Smooth muscle cell (in vitro differentiated cells): ENCODE results near the gene DDX54. TPM values are rescaled to one million over a fixed set of nuclear protein-coding genes. Genes with fewer than 3 reads are reported as not detected.

Source experiments
- DNase-seq: peaks from one replicate; lab custom pipeline; 2025; ENCODE audit not compliant: unreplicated experiment; lab: John Stamatoyannopoulos, UW
- H2AFZ ChIP-seq: fragments of 200-600 bp; sonication (generic); 2 replicates; pipeline ENCODE4 v1.6.0; 2016; ENCODE audit warnings: antibody characterized with exemption, low read depth, mild to moderate bottlenecking
- H3F3A ChIP-seq: fragments of 200-600 bp; sonication (generic); 2 replicates; pipeline ENCODE4 v1.6.0; 2017; ENCODE audit warnings: antibody characterized with exemption, low read depth
- H3K27ac ChIP-seq: fragments of 200-600 bp; sonication (generic); 2 replicates; pipeline ENCODE4 v1.5.1; 2016; ENCODE audit warnings: low read depth, mild to moderate bottlenecking
- H3K27me3 ChIP-seq: fragments of 200-600 bp; sonication (generic); 2 replicates; pipeline ENCODE4 v1.6.1; 2016; ENCODE audit warnings: low read depth, mild to moderate bottlenecking
- H3K36me3 ChIP-seq: fragments of 200-600 bp; sonication (generic); 2 replicates; pipeline ENCODE4 v1.5.1; 2016; ENCODE audit warnings: low read depth
- H3K4me1 ChIP-seq: fragments of 200-600 bp; sonication (generic); 2 replicates; pipeline ENCODE4 v1.5.1; 2016; ENCODE audit warnings: low read depth
- H3K4me2 ChIP-seq: fragments of 200-600 bp; sonication (generic); 2 replicates; pipeline ENCODE4 v1.6.0; 2016; ENCODE audit warnings: mild to moderate bottlenecking
- H3K4me3 ChIP-seq: fragments of 200-600 bp; sonication (generic); 2 replicates; pipeline ENCODE4 v1.5.1; 2016; ENCODE audit warnings: mild to moderate bottlenecking
- H3K79me2 ChIP-seq: fragments of 200-600 bp; sonication (generic); 2 replicates; pipeline ENCODE4 v1.6.0; 2016; ENCODE audit warnings: low read depth, mild to moderate bottlenecking
- H3K9ac ChIP-seq: fragments of 200-600 bp; sonication (generic); 2 replicates; pipeline ENCODE4 v1.6.0; 2016; ENCODE audit warnings: low read depth
- H3K9me3 ChIP-seq: fragments of 200-600 bp; sonication (generic); replicated peaks from 2 replicates; pipeline ENCODE4 v1.5.1; 2016; ENCODE audit warnings: low read depth
- H4K20me1 ChIP-seq: fragments of 200-600 bp; sonication (generic); 2 replicates; pipeline ENCODE4 v1.6.0; 2016; ENCODE audit warnings: low read depth
- CTCF ChIP-seq: fragments of 200-600 bp; sonication (generic); IDR thresholded peaks from 2 replicates; pipeline ENCODE4 v1.5.1; 2017; ENCODE audit warnings: borderline replicate concordance, mild to moderate bottlenecking, antibody characterized with exemption; ENCODE audit not compliant: insufficient read depth, poor library complexity, severe bottlenecking
- WGBS: methylation state at CpG from one replicate; pipeline ENCODE4 v1.1.7; 2016; ENCODE audit warnings: low lambda C conversion rate; 5-methylcytosine and 5-hydroxymethylcytosine counted together
- polyA plus RNA-seq: library from polyadenylated mRNA; unstranded; fragments of >200 nt; fragmentation: Nextera tagmentation; extraction: Ambion mirVana; gene quantifications from 2 replicates; pipeline ENCODE4 v1.2.1, GENCODE V29; 2016
- total RNA-seq: library from RNA; depleted of rRNA; stranded (reverse); fragments of >200 nt; gene quantifications from 2 replicates; pipeline ENCODE4 v1.2.3, GENCODE V29; 2014

Gene DDX54
- total and polyA plus RNA-seq, 2 experiments from 2014 or later, result 19.3 to 28.3 TPM

DNA sequence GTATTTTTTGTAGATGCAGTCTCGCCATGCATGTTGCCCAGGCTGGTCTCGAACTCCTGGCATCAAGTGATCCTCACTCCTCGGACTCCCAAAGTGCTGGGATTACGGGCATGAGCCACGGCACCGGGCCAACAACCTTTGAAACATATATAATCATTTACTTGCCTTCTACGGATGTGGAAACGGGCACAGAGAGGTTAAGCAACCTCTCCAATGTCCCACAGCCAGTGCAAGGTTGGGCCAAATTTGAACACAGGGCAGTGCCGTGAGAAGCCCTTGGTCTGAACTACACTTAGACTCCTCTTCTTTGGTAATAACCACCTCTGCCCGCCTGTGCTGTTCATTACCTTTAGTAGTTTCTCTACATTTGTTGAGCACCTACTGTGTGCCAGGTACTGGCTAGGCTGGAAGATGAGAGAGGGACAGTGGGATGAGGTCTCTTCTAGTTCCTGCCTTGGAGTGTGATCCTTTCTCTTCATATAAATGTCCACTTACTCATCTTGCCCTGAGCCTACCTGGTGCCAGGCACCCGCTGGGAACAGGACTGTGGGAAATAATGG lies 2.2 kb downstream of the DDX54 start:
- peaks cover 34% of the 10 kb centered on the region for H3K79me2 ChIP-seq
- no peak overlapping the region for H3K4me2 ChIP-seq
- 96% methylated on average over 11 of the region's 11 CpGs for WGBS

GRCh38 chr12:113181975-113182374 lies 3.3 kb downstream of the DDX54 start:
- H3K79me2 ChIP-seq, result peaks cover 34% of the 10 kb centered on the region

More for the DNA sequence above, 2.2 kb downstream of the DDX54 start:
- no peaks in the 10 kb centered on the region for H3K27me3 ChIP-seq
- peaks cover 8% of the 10 kb centered on the region for H4K20me1 ChIP-seq
- H3F3A ChIP-seq, result peaks cover 5% of the 10 kb centered on the region
- DNase-seq, result no peak
- peaks cover 9% of the 10 kb centered on the region for H3K4me1 ChIP-seq
- H3K4me3 ChIP-seq, result no peak overlapping the region
- H3K36me3 ChIP-seq, result peaks cover 4% of the 10 kb centered on the region
- no peak overlapping the region for H3K27ac ChIP-seq
- no peak overlapping the region for H3K9ac ChIP-seq
- no peaks in the 10 kb centered on the region for H3K9me3 ChIP-seq
- H2AFZ ChIP-seq, result no peak overlapping the region
- no peak for TF ChIP-seq CTCF

DNA sequence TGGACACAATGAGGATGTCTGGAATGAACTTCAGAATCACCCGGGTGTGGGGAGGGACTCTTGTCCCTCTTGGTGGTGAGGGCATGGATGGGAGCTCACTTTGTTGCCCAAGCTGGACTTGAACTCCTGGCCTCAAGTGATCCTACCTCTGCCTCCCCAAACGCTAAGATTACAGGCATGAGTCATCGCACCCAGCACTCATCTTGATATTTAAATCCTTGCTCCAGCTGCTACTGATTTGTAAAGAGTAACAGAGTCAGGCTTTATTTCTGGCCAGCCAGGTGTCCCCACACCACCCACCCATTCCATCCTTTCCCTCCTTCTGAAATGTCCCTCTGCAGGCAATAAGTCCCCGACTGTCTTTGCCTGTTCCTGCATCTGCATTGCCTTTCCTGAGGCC lies 4.9 kb downstream of the DDX54 start:
- Histone ChIP-seq H3K27me3 (no peaks in the 10 kb centered on the region), H3K9me3 (no peaks in the 10 kb centered on the region), H2AFZ (no peak overlapping the region), H3K4me2 (no peak overlapping the region), H3K27ac (no peak overlapping the region), H4K20me1 (peaks cover 8% of the 10 kb centered on the region), H3K9ac (no peak overlapping the region), H3K36me3 (peaks cover 15% of the 10 kb centered on the region), H3K4me1 (peaks cover 4% of the 10 kb centered on the region), H3F3A (peaks cover 5% of the 10 kb centered on the region), H3K4me3 (no peak overlapping the region), H3K79me2 (peaks cover 28% of the 10 kb centered on the region)
- 78% methylated on average over 4 of the region's 4 CpGs for WGBS
- no peak for DNase-seq
- TF ChIP-seq CTCF, result no peak

More at GRCh38 chr12:113181975-113182374, 3.3 kb downstream of the DDX54 start:
- DNase-seq, result no peak
- Histone ChIP-seq H3K36me3 (peaks cover 15% of the 10 kb centered on the region), H3K27me3 (no peaks in the 10 kb centered on the region), H3K4me1 (peaks cover 9% of the 10 kb centered on the region), H2AFZ (no peak overlapping the region), H3K27ac (no peak overlapping the region), H3F3A (peaks cover 5% of the 10 kb centered on the region), H3K9ac (no peak overlapping the region), H3K4me2 (no peak overlapping the region), H4K20me1 (peaks cover 8% of the 10 kb centered on the region), H3K9me3 (no peaks in the 10 kb centered on the region), H3K4me3 (no peak overlapping the region)
- WGBS, result 98% methylated on average over 3 of the region's 3 CpGs
- TF ChIP-seq CTCF, result no peak

DNA sequence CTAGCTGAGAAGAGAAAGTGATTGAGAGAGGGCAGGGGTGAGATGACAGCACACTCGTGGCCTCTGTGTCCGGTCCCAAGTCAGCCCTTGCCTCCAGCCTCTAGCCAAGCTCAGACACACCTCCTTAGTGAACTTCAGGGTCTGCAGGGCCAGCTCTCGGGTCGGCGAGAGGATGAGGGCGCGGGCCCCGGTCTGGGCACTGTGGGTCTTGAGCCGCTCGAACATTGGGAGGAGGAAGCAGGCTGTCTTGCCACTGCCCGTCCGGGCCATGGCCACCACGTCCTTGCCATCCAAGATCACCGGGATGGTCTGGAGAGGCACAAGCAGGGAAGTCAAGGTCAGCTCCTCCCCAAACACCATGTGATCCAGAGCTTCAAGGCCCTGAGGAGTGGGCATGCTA lies 6.3 kb downstream of the DDX54 start:
- Histone ChIP-seq H3K79me2 (peaks cover 24% of the 10 kb centered on the region), H3K27me3 (no peaks in the 10 kb centered on the region), H3K27ac (no peak overlapping the region), H3F3A (no peaks in the 10 kb centered on the region), H3K4me3 (no peak overlapping the region), H3K4me1 (peaks cover under 1% of the 10 kb centered on the region), H3K9ac (no peak overlapping the region), H3K4me2 (no peak overlapping the region), H4K20me1 (peaks cover 14% of the 10 kb centered on the region), H3K36me3 (peaks cover 15% of the 10 kb centered on the region), H2AFZ (no peak overlapping the region), H3K9me3 (no peaks in the 10 kb centered on the region)
- TF ChIP-seq CTCF, result no peak
- DNase-seq, result no peak
- WGBS, result 98% methylated on average over 14 of the region's 14 CpGs
